IPS-NIHi11 (cell line): ENCODE data around the gene DDX28.
"Not testable (repeated sequence)": the region's sequence is repeated elsewhere in the genome, so short reads cannot be mapped to it uniquely, and the experiment has no call there.

Source experiments
- DNase-seq: peaks from one replicate; pipeline ENCODE4 v3.0.0; 2012; ENCODE audit warnings: mixed read lengths, low spot score

Gene DDX28

GRCh38 chr16:68037841-68038597 is 15.0 kb upstream of the DDX28 start:
- no peak for DNase-seq

GRCh38 chr16:68035227-68035626 is 12.2 kb upstream of the DDX28 start:
- DNase-seq: no peak

- no peak for DNase-seq
Measured at GRCh38 chr16:68033101-68033500, 10.1 kb upstream of the DDX28 start.

DNA sequence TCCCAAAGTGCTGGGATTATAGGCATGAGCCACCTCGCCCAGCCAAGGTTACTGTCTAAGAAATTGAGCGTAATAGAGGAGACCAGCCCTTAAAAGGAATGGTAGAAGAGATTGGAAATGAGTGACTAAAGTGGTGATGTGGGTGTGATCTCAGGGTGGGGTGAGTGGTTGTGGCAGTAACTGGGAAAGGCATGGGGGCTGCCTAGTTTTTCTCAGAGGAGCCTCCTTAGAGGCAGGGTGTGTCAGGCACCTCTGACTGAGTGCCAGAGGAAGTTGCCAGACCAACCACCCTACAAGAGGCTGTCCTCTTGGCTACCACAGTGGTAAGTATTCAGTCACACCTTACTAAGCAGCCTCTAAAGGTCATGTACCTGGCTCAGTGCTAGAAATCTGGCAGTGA is 8.9 kb upstream of the DDX28 start:
- DNase-seq: no peak

DNA sequence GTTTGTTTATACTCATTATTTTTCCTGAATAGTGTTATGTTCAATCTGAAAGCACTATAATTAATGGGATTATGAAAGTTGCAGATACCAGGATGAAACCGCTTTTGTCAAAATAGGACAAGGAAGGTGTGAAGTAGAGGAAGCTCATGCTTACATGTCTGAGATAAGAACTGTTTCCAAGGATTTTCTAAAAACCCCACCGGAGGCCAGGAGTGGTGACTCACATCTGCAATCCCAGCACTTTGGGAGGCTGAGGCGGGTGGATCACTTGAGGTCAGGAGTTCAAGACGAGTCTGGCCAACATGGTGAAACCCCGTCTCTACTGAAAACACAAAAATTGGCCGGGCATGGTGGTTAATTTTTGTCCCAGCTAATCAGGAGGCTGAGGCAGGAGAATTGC is 7.1 kb upstream of the DDX28 start:
- not testable (repeated sequence) for DNase-seq

GRCh38 chr16:68028996-68029395 is 6.0 kb upstream of the DDX28 start:
- no peak for DNase-seq

- DNase-seq: no peak
Measured at GRCh38 chr16:68022278-68022727, 729 bp downstream of the DDX28 start.

GRCh38 chr16:68021490-68021889 is 1.5 kb downstream of the DDX28 start:
- DNase-seq: no peak

- no peak for DNase-seq
Measured at GRCh38 chr16:68019167-68019680, 3.8 kb downstream of the DDX28 start.

DNA sequence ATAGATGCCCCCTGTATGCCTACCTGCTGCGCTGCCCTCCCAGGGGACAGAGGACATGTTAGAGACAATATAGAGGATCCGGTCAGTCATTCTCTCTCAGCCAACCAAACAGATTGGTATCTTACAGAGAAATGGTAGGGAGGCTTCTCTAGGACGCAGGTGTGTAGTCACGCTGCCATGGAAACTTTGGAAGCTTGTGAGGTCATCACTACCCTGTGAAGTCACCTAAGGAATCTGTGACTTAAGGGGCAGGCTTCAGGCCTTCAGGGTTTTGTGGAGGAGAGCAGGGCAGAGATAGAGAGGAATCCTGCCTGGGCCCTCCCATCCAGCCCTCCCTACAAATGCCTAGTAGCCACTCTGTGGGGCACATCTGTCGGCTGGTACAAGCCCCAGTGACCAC is 7.4 kb downstream of the DDX28 start, which contains the start of gene DPEP2NB:
Gene DPEP2NB, minus strand, starts transcription at position 231 of the 400 bp plus-strand sequence. Its CDS starts 141 bp downstream, at position 90.
- no peak for DNase-seq

DNA sequence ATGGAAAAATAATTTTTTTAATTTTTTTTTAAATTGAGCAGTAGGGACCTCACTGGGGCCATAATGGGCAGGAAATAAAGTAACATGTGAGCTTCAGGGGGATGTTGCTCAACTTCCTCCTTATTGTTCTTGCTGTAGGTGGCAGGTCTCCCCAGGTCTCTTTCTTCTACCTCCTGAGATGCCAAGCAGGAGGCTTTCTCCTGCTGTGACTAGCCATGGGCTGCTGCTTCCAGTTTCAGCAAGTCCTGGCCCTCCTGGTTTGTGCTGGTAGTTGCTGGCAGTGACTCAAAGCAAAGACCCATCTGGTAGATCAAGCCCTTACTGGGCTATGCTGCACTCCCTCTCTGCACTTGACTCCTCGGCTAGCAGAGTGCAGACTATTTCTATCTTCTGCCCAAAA is 9.6 kb downstream of the DDX28 start:
- no peak for DNase-seq

DNA sequence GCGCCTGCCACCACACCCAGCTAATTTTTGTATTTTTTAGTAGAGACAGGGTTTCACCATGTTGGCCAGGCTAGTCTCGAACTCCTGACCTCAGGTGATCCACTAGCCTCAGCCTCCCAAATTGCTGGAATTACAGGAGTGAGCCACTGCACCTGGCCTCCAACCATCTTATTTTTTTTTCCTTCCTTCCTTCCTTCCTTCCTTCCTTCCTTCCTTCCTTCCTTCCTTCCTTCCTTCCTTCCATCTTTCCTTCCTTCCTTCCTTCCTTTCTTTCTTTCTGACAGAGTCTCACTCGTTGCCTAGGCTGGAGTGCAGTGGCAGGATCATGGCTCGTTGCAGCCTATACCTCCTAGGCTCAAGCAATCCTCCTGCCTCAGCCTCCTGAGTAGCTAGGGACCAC is 13.2 kb downstream of the DDX28 start:
- DNase-seq: not testable (repeated sequence)

DNA sequence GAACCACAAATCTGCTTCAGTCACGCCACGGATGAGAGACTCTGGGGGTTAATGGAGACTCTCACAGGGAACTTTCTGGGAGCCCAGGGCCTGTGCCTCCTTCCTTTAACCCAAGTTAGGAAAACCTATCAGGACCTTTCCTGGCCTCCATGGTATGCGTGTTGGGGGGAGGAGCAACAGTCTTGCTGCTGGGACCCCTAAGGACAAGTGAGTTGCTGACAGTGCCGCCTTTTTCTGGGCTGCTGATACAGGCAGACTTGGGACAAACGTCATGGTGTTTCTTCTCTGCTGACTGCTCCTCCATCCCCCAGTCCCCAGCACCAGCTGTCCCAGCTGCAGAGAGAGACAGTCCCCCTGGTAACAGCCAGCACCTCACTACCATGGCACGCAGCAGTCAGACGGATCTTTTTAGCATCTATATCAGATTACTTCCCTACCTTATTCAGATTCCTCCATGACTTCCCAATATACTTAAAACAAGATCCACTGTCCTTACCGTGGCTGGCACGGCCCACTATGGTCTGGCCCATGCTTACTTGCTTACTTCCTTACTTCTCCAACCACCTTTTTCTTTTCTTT is 13.8 kb downstream of the DDX28 start:
- DNase-seq: peak; percentile 51

DNA sequence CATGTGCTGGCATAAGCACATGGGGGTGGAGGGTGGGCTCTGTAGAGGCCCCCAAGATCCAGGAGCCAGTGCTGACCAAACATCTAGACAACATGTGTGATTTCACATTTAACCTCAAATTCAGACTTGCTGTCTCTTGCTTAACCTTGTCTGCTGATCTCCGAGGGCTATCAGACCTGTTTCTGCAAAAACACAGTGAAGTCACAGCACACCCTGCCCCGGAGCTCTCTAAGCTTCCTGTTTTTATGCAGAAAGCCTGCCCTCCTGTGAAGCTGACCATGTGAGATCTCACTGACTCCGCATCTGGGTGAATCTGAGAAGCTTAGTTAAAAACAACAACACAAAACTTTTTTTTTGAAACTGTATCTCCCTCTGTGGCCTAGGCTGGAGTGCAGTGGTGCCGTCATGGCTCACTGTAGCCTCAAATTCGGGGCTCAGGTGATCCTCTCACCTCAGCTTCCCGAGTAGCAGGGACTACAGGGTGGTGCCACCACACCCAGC is 17.2 kb downstream of the DDX28 start:
- DNase-seq: no peak

DNA sequence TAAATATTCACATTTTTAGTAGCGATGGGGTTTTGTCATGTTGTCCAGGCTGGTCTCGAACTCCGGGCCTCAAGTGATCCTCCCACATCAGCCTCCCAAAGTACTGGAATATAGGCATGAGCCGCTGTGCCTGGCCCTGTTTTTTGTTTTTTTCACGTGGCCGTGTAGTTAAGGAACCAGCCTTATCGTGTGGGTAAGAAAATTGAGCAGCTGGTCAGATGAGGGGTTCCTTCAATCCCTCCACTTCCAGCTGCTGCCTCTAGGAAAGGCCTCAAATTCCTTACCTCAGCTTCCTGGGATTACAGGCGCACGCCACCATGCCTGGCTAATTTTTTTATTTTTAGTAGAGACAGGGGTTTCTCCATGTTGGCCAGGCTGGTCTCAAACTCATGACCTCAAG is 17.8 kb downstream of the DDX28 start:
- DNase-seq: no peak

DNA sequence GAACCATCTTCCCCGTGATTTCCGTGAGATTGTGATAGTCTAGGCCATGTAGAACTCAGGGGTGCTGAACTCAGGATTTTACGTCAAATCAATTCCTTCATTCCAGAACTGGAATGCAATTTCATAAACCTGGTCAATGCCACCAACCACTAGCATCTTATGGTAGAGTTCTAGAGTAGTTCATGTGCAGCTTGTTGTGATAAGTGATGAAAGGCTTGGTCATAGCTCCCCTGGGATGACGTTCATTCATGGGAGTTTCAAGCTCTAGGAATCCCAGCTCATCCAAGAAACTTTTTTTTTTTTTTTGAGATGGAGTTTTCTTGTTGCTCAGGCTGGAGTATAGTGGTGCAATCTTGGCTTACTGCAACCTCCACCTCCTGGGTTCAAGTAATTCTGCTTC is 20.0 kb downstream of the DDX28 start:
- no peak for DNase-seq

GRCh38 chr16:68000450-68000849 is 22.6 kb downstream of the DDX28 start:
- DNase-seq: no peak

DNA sequence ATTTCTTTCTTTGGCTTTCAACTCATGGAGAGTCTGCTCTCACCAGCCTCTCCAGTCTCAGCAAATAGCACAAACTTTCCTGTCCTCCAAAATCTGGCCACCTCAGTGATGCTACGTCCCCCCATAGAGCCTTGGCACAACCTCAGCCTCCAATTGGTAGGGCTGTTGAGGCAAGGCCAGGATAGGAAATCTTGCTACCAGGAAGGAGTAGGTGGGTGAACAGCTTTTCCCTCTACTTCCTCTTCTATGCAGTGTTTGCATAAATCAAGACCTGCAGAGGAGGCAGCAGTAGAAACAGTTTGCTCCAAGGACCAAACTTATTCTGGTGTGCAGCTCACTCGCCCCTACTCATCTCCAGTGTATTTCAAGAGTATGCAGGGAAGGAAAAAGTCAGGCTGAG is 23.0 kb downstream of the DDX28 start:
- no peak for DNase-seq

GRCh38 chr16:67998779-67999688 is 24.0 kb downstream of the DDX28 start, which contains the start of gene DPEP2:
Gene DPEP2 (minus strand): TSS chr16:67999484. CDS start chr16:67993212, 6,272 bp downstream.
- not testable (repeated sequence) for DNase-seq

DNA sequence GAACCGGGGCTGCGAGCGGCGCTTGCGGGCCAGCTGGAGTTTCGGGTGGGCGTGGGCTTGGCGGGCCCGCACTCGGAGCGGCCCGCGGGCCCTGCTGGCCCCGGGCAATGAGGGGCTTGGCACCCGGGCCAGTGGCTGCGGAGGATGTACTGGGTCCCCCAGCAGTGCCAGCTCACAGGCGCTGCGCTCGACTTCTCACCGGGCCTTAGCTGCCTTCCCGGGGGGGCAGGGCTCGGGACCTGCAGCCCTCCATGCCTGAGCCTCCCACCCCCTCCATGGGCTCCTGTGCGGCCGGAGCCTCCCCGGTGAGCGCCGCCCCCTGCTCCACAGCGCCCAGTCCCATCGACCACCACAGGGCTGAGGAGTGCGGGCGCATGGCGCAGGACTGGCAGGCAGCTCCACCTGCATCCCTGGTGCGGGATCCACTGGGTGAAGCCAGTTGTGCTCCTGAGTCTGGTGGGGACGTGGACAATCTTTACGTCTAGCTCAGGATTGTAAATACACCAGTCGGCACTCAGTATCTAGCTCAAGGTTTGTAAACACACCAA is 24.7 kb downstream of the DDX28 start:
- DNase-seq: not testable (repeated sequence)

DNA sequence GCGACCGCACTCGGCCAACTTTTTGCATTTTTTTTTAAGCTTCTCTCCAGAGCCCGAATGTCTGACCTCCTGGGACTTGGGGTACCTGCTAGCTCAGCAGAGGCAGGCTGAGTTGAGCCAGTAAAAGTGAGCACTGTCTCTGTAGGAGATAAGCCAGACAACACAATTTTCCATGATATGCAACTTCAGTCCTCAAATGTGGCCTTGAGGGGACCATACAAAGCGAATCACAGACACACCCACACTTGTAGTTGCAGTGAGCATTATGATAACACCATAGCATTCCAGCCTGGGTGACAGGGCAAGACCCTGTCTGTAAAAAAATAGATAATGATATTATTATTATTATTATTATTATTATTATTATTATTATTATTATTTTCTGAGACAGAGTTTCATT is 26.4 kb downstream of the DDX28 start:
- DNase-seq: no peak

GRCh38 chr16:67995423-67995822 is 27.6 kb downstream of the DDX28 start:
- no peak for DNase-seq
